Right lobe of liver (tissue), 6 donors: Measurements from ENCODE around the gene C1GALT1. TPM values are rescaled to one million over a fixed set of nuclear protein-coding genes. Genes with fewer than 3 reads are reported as not detected.
"Not testable (repeated sequence)": the region's sequence is repeated elsewhere in the genome, so short reads cannot be mapped to it uniquely, and the experiment has no call there.

Source experiments
- ATAC-seq, 4 donors: fragments of 200-7000 bp; cut with Tn5 transposase; one replicate each; pipeline ENCODE4 v1.9.1; 2020; ENCODE audit warnings: mild to moderate bottlenecking in 4 of 4, moderate library complexity in 4 of 4
- DNase-seq, 3 donors: peaks; one replicate each; pipeline ENCODE4 v3.0.0-alpha.2; 2020
- H3K27ac ChIP-seq, 3 donors: fragments of 200-600 bp; one replicate each; pipeline ENCODE4 v1.8.0; 2022
- H3K27me3 ChIP-seq, 2 donors: fragments of 200-600 bp; one replicate each; pipeline ENCODE4 v1.8.0; 2022
- H3K36me3 ChIP-seq, 4 donors: fragments of 200-600 bp; sonication (generic) in 1 of 4; one replicate each; pipeline versions ENCODE4 v1.5.1 to v1.8.0; 2017 to 2022; ENCODE audit warnings: control low read depth in 1 of 4
- H3K4me1 ChIP-seq, 4 donors: fragments of 200-600 bp; sonication (generic) in 1 of 4; one replicate each; pipeline versions ENCODE4 v1.5.1 to v1.8.0; 2017 to 2022; ENCODE audit warnings: control low read depth in 1 of 4
- H3K4me3 ChIP-seq, 3 donors: fragments of 200-600 bp; one replicate each; pipeline ENCODE4 v1.8.0; 2022
- H3K9me3 ChIP-seq, 4 donors: fragments of 200-600 bp; sonication (generic) in 1 of 4; one replicate each; pipeline versions ENCODE4 v1.5.1 to v1.8.0; 2017 to 2022; ENCODE audit warnings: control low read depth in 1 of 4
- CTCF ChIP-seq, 4 donors: fragments of 200-600 bp in 3 of 4; fragments of 450-650 bp in 1 of 4; IDR thresholded peaks; one replicate each; pipeline versions ENCODE4 v1.5.1 to v1.8.0; 2016 to 2022; ENCODE audit warnings: antibody characterized with exemption in 4 of 4, mild to moderate bottlenecking in 2 of 4
- POLR2A ChIP-seq: fragments of 450-650 bp; IDR thresholded peaks from one replicate; pipeline ENCODE4 v1.6.1; 2017; ENCODE audit warnings: antibody characterized with exemption, mild to moderate bottlenecking
- WGBS: methylation state at CpG from one replicate; pipeline ENCODE4 v1.1.6; 2018; ENCODE audit warnings: low coverage, low lambda C conversion rate; ENCODE audit not compliant: insufficient coverage; ENCODE audit errors: missing lambda C conversion rate; 5-methylcytosine and 5-hydroxymethylcytosine counted together
- intact Hi-C, 2 donors: fragments of 100-400 bp; cut with DNase I; formaldehyde crosslinking; loops; one replicate each; pipeline versions ENCODE4 v1.11.2 to v1.14.1; 2022
- total RNA-seq, 6 experiments: library from RNA; depleted of rRNA in 2 of 6; stranded (reverse); fragments of >200 nt in 2 of 6; fragmentation: NEBNext Ultra II Directional in 3 of 6; extraction: Animal tissue kit (Norgen Biotek cat#: 25700) in 3 of 6; gene quantifications; one replicate each; pipeline versions ENCODE4 v1.1.0 to v1.2.4, GENCODE V29; 2016 to 2023
- donor health status: DM: no; HTN: yes; CAD: no.
- donor health status: DM: no; HTN: no; CAD: no.
- donor health status: DM: no; HTN: no; CAD: no.
- donor health status: DM: no; HTN: yes; CAD: no.
- donor health status: DM: no; HTN: yes; CAD: no.

Gene C1GALT1
- total RNA-seq, 6 experiments from 2014 or later: 10.1 to 16.6 (median 13.1) TPM

GRCh38 chr7:7237978-7238267 lies 55.6 kb downstream of the C1GALT1 start:
- 63% methylated on average over 1 of the region's 1 CpG for WGBS
- Histone ChIP-seq H3K36me3 (no peaks in the 10 kb centered on the region), H3K4me1 (no peaks in the 10 kb centered on the region), H3K4me3 (no peak overlapping the region), H3K27me3 (no peaks in the 10 kb centered on the region), H3K27ac (no peak overlapping the region), H3K9me3 (no peaks in the 10 kb centered on the region)
- intact Hi-C loops: no loop called here
- no peak for DNase-seq
- no peak for ATAC-seq
- TF ChIP-seq CTCF (IDR thresholded peaks at IDR 0.05) (no peak), POLR2A (no peak)

- H3K4me3 ChIP-seq: no peak overlapping the region
- H3K27me3 ChIP-seq: no peaks in the 10 kb centered on the region
- no peaks in the 10 kb centered on the region for H3K4me1 ChIP-seq
- no peak for ATAC-seq
- no CpG with 5 or more reads among the region's 1 CpG for WGBS
- no peak for DNase-seq
- no peak overlapping the region for H3K27ac ChIP-seq
- TF ChIP-seq CTCF (IDR thresholded peaks at IDR 0.05) (no peak), POLR2A (no peak)
- no peaks in the 10 kb centered on the region for H3K9me3 ChIP-seq
- intact Hi-C loops: no loop called here
- H3K36me3 ChIP-seq: peaks cover 0 to 3% (median 0%) of the 10 kb centered on the region in 4 donors
Measured at GRCh38 chr7:7239346-7239745, 57.0 kb downstream of the C1GALT1 start.

GRCh38 chr7:7242899-7243298 lies 60.6 kb downstream of the C1GALT1 start:
- 91% methylated on average over 3 of the region's 3 CpGs for WGBS
- H3K4me1 ChIP-seq: peaks cover 0 to 9% (median 0%) of the 10 kb centered on the region in 4 donors
- TF ChIP-seq CTCF (IDR thresholded peaks at IDR 0.05): no peak
- no peak for TF ChIP-seq POLR2A
- H3K36me3 ChIP-seq: peaks cover 0 to 3% (median 0%) of the 10 kb centered on the region in 4 donors
- H3K27me3 ChIP-seq: no peaks in the 10 kb centered on the region
- ATAC-seq (no peak), DNase-seq (no peak)
- H3K27ac ChIP-seq: no peak overlapping the region
- H3K9me3 ChIP-seq: no peaks in the 10 kb centered on the region
- no peak overlapping the region for H3K4me3 ChIP-seq
- intact Hi-C loops: no loop called here

- DNase-seq: not testable (repeated sequence)
Measured at GRCh38 chr7:7245233-7245632, 62.9 kb downstream of the C1GALT1 start.

GRCh38 chr7:7246223-7246622 lies 63.9 kb downstream of the C1GALT1 start:
- peaks cover 0 to 15% (median 4%) of the 10 kb centered on the region in 4 donors for H3K4me1 ChIP-seq
- no peaks in the 10 kb centered on the region for H3K27me3 ChIP-seq
- intact Hi-C loops: no loop called here
- TF ChIP-seq POLR2A: no peak
- TF ChIP-seq CTCF (IDR thresholded peaks at IDR 0.05): no peak
- DNase-seq (no peak), ATAC-seq (no peak)
- WGBS: 93% methylated on average over 3 of the region's 3 CpGs
- no peak overlapping the region for H3K27ac ChIP-seq
- no peak overlapping the region for H3K4me3 ChIP-seq
- peaks cover 0 to 3% (median 0%) of the 10 kb centered on the region in 4 donors for H3K36me3 ChIP-seq
- no peaks in the 10 kb centered on the region for H3K9me3 ChIP-seq

More at GRCh38 chr7:7245233-7245632, 62.9 kb downstream of the C1GALT1 start:
- WGBS: 84% methylated on average over 13 of the region's 13 CpGs
- H3K36me3 ChIP-seq, ATAC-seq, intact Hi-C loops, H3K9me3 ChIP-seq, H3K4me3 ChIP-seq, H3K27ac ChIP-seq, H3K27me3 ChIP-seq: not testable (repeated sequence)
- H3K4me1 ChIP-seq: peaks cover 0 to 15% (median 4%) of the 10 kb centered on the region in 4 donors
